GM04503 (cell line): ENCODE measurements around the gene TLCD3A.
"Not testable (repeated sequence)": the region's sequence is repeated elsewhere in the genome, so short reads cannot be mapped to it uniquely, and the experiment has no call there.

ENCODE experiments used
- DNase-seq: peaks from one replicate; pipeline ENCODE4 v3.0.0-alpha.2; 2012; ENCODE audit warnings: low read depth

TLCD3A gene

GRCh38 chr17:708132-708531 is 24.3 kb upstream of the TLCD3A start:
- DNase-seq = no peak

DNA sequence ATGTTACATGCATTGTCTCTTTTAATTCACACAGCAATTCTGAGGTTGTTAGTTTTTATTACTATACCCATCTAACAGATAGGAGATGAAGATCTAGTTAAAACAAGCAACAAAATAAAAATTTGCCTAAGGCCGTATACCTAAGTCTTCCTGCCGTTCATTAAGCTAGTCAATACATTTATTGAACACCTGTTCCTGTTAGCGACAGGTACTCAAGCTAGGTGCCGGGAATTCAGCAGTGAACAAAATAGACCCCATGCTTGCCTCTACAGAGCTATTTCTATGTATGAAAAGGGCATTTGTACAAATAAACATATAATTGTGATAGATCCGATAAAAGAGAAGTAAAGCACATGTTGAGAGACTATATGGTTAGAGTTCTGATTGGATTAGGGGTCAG is 14.3 kb upstream of the TLCD3A start:
- no peak for DNase-seq

DNA sequence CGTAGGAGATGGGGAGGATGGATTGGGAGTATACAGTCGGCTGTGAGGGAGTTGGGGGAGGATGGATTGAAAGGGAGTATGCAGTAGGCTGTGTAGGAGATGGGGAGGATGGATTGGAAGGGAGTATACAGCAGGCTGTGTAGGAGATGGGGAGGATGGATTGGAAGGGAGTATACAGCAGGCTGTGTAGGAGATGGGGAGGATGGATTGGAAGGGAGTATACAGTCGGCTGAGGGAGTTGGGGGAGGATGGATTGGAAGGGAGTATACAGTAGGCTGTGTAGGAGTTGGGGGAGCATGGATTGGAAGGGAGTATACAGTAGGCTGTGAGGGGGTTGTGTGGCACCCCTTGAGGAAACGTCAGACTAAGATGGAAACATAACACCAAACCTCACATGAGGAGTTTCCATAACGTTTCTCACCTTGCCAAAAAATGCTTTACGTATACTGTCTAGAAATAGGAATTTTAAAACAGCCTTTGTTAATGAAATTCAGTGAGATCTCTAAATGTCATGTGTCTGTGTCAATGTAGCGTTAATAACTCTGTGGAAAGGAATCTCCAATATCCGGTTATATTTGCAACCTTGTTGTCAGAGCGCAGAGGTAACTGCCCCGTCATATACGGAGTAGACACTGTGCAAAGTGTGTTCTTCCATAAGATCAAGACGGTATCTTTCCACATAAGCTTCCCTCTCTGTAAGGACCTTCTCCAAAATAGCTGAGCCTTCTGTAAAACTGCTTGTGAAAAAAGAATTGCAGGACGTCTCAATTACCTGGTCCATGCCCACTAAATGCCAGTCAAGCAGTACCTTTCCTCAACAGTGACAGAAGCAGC is 11.5 kb upstream of the TLCD3A start:
- DNase-seq = no peak

GRCh38 chr17:721540-721937 is 10.9 kb upstream of the TLCD3A start:
- DNase-seq = no peak

- no peak for DNase-seq
Measured at GRCh38 chr17:725084-725483, 7.3 kb upstream of the TLCD3A start.

DNA sequence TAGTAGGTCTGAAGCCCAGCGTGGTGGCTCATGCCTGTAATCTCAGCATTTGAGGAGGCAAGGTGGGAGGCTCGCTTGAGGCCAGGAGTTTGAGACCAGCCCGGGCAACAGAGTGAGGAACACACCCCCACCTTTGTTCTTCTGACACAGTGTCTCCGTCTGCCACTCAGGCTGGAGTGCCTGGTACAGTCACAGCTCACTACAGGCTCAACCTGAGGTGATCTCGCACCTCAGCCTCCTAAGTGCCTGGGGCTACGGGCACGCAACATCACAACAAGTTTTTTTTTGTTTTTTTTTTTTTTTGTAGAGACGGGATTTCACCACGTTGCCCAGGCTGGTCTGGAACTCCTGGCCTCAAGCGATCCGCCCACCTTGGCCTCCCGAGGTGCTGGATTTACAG is 6.7 kb upstream of the TLCD3A start:
- DNase-seq = no peak

DNA sequence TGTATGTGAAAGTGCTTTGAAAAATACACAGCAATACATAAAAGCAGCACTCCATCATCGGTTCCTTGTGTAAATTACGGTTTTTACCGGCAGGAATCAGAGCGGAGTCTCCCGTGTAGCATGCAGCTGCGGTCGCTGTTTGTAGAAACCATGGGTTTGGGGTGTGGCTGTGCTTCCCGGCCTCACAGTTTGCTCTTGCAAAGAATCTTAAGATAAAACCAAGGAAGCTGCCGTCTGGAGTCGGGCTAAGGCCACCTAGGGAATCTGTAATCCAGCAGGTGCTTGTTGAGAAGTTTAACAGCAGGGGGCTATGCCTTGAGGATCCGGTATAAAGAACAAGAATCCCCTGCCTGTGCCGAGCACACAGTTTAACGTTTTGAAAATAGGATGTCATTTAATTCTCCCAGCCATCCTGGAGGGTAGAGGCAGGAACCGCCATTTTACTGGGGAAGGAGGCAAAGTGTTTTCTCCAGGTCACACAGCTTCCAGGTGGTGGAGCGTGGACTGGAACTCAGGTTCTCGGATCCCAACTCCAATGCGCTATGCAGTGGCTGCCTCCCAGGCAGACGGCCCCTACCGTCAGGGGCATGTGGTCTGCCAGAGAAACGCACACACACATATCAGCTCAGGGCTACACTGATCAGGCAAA is 6.0 kb upstream of the TLCD3A start:
- no peak for DNase-seq

DNA sequence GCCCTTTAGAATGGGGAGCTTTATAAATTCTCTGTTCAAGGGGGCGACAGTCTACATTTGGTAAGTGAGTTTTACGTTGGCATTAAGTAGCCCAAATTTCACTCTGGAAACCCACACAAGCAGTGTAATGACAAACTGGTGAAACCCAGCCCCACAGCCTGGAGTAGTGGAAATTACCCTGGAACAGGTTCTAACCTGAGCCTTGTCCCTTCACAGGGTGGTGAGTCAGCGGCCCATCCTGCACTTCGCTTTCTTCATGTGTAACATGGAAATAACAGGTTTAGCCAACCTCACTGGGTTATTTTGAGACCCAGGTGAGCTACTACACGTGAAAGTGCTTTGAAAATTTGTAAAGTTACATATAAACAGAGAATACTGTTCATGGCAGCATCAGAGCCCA is 3.5 kb upstream of the TLCD3A start:
- DNase-seq = no peak

DNA sequence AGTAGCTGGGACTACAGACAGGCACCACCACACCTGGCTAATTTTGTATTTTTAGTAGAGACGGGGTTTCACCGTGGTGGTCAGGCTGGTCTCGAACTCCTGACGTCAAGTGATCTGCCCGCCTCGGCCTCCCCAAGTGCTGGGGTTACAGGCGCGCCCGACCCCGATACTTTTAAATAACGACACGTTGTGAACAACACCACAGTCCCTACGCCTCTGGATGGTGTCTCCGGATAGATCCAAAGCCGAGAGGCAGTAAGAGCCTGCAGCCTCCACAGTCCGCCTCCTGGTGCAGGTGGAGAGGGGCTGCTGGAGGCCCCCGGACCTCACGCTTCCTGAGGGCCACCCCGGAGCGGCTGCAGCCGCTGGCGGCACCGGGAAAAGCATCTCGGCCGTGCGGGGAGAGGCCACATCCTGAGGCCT is 741 bp upstream of the TLCD3A start:
- no peak for DNase-seq

DNA sequence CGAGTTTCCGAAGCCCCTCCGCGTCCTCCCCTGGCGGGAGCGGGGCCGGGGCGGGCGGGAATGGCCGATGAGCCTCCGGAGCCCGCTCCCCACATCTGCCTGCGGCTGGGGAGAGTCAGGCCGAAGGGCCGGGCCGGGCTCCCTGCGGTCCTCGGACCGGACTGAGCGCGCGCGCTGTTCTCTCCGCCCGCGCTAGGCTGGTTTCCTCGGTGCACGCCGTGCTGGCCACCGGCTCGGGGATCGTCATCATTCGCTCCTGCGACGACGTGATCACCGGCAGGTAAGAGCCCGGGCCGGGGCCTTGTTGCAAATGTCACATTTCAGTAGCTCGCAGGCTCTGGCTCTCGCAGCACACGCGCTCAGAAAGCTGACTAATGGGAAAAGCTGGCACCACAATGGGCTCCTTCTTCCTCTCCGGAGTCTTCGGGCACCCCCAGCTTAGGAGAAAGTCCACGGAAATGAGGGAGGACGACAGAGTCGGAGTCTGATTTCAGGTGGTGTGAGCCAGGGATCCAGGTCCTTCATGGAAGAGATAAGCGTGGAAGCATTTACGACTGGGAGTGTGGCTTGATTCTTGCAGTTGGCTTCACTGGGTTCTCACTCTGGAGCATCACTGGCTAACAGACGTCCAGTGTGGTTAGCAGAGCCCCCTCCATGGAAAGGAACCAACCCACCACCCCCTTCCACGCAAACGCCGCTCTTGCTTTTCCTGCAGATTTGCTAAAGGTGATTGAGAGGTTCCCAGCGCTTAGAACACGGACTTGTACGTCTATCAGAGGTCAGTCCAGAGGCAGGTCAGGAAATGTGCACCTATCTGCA is 715 bp downstream of the TLCD3A start:
- DNase-seq = no peak

DNA sequence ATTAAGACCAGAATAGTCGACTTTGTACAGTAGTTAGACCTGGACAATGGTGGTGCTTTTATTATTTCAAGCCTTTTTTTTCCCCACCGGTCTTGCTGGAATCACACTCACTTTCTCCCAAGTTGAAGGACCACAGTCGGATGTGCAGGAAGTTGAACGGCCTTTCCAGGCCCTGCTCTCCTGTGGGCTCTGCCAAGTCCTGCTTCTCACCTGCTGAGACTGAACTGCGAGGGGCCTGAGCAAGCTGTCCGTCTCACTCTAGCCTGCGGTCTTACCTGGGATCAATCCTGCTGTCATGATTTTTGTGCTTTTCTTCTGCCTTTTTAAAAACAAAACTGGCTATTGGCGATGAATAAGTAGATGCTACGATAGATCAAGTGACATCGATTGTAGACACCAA is 1.3 kb downstream of the TLCD3A start:
- no peak for DNase-seq

DNA sequence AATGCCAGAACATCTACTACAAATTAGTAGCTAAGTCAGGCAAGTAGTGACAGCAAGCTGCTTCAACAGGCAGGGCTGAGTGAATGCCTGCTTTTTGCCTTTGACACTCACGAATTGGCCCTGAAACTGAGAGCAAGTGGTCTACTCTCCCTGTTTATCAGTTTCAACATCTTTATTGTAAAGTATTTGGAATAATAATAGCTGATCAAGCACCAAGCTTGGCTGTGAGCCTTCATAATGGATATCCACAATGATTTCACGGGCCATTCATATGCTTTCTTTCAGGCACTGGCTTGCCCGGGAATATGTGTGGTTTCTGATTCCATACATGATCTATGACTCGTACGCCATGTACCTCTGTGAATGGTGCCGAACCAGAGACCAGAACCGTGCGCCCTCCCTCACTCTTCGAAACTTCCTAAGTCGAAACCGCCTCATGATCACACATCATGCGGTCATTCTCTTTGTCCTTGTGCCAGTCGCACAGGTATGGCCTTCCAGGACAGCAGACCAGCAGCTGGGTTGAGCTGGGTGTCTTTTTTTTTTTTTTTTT is 5.2 kb downstream of the TLCD3A start:
- no peak for DNase-seq

DNA sequence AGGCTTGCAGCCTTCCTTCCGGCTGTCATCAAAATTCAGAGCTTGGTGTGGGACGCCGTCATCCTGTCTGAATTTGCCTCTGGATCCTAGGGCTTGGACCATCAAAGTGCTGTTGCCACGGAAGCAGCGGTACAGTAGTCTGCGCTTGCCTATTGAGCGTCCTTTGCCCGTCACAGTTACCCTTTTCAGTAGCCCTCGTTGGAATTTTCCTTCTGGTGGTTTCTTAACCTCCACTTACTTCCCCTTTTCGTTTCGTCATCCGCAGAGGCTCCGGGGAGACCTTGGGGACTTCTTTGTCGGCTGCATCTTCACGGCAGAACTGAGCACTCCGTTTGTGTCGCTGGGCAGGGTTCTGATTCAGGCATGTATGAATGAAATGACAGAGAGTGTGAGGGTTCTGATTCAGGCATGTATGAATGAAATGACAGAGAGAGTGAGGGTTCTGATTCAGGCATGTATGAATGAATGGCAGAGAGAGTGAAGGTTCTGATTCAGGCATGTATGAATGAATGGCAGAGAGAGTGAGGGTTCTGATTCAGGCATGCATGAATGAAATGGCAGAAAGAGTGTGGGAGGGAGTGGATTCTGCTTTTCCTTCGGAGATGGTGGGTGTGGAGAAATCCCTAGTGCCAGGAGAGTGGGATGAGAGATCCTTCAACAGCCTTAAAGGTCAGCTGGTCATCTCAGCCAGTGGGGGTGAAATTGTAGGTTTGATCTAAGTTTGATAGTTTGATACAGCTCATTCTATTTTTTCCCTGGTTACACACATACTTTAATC is 8.0 kb downstream of the TLCD3A start:
- DNase-seq = no peak

- no peak for DNase-seq
Measured at GRCh38 chr17:742147-742793, 9.9 kb downstream of the TLCD3A start.

DNA sequence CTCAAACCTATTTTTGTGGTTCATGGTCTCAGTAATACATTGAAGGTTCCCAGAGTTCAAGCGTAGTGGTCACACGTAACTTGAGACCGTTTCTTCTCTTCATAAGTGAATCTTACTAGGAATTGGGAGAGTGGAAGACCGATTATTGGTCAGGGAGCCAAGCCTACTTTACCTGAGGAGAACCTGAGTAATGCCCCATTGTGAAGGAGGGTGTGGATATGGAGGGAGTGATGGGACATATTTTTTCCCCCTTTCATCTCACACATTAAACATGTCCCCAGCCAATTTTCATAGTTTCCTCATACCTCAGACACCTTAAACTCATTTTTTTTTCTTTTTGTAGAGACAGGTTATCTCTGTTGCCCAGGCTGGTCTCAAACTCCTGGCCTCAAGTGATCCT is 10.7 kb downstream of the TLCD3A start:
- DNase-seq = no peak

DNA sequence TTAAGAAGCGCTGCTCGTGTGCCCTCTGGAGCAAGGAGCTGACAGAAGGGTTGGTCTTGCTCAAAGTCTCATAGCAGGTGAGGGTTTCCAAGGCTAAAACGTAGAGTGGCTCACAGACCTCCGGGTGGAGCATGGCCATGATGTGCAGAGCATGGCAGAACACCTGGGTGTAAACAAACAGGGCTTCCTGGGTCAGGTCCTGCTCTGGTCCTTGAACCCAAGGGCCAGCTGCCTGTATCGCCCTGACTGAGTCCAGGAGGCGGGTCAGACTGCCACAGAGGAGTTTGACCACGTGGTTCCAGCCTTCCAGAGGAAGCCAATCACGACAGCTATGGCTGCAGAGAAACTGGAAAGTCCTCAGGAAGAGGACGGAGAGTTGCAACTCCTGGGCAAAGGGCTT is 12.5 kb downstream of the TLCD3A start:
- no peak for DNase-seq

DNA sequence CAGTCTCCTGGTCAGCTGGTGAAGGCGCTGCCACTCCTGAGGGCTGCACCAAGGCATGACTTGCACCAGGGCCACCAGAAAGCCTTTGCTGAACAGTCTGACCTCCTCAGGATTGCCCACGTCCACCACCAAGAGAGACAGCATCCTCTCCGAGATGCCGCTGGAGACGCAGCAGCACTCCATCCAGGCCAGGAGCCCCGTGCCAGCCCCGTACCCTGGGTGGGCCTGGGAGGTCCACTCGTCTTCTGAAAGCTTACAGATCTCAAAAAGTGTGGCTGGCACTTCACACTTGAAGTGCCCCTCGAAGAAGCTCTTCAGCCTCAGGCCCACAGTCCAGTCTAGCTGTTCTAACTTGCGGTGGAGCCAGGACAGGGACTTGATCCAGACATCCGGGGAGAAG is 13.0 kb downstream of the TLCD3A start:
- DNase-seq = no peak

DNA sequence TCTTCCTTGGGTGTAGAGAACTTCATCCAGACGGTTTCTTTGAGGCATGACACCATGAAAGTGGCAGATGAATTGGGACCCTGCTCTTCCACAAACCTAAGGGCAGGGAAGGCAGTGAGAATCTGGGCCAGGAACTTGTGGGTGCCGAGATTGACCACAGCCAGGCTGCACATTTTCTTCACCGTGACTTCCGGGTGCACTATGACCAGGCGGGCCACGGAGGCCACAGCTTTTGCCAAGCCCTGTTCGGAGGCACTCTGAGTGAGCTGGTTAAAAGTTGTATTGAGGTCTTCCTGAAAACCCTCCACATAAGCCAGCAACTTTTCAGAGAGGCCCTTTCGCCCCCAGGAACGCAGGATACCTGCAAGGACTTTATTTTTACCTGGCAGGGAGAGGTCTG is 13.8 kb downstream of the TLCD3A start:
- no peak for DNase-seq

GRCh38 chr17:746783-747629 is 14.6 kb downstream of the TLCD3A start:
- DNase-seq = no peak

DNA sequence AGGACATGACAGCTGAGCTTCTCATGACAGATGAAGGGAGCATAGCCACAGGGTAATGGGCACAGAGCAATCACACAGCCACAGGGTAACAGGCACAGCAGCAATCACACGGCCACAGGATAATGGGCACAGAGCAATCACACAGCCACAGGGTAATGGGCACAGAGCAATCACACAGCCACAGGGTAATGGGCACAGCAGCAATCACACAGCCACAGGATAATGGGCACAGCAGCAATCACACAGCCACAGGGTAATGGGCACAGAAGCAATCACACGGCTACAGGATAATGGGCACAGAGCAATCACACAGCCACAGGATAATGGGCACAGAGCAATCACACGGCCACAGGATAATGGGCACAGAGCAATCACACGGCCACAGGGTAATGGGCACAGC is 16.2 kb downstream of the TLCD3A start:
- DNase-seq = not testable (repeated sequence)
